ENCODE measurements around the gene COL2A1.

GRCh38 chr12:47944685-47945340 is 59.5 kb downstream of the COL2A1 start:
- TF ChIP-seq EZH2phosphoT487 (IDR thresholded peaks at IDR 0.05; ENCODE audit: insufficient read depth, low read depth) (no peak), EZH2 (IDR thresholded peaks at IDR 0.05; ENCODE audit: insufficient read depth, poor library complexity, severe bottlenecking) (no peak)
